Measurements from ENCODE around the gene PPP1R1B.
"Not testable (repeated sequence)": the region's sequence is repeated elsewhere in the genome, so short reads cannot be mapped to it uniquely, and the experiment has no call there.

The PPP1R1B gene

GRCh38 chr17:39626171-39627046 is at the start of gene PPP1R1B:
Gene PPP1R1B, plus strand, starts transcription at chr17:39626952. Its CDS starts 441 bp downstream, at chr17:39627393.
- DNase-seq (ENCODE audit: low spot score) = no peak

GRCh38 chr17:39578272-39578671 is 48.5 kb upstream of the PPP1R1B start:
- no peak for DNase-seq (ENCODE audit: low spot score)

DNA sequence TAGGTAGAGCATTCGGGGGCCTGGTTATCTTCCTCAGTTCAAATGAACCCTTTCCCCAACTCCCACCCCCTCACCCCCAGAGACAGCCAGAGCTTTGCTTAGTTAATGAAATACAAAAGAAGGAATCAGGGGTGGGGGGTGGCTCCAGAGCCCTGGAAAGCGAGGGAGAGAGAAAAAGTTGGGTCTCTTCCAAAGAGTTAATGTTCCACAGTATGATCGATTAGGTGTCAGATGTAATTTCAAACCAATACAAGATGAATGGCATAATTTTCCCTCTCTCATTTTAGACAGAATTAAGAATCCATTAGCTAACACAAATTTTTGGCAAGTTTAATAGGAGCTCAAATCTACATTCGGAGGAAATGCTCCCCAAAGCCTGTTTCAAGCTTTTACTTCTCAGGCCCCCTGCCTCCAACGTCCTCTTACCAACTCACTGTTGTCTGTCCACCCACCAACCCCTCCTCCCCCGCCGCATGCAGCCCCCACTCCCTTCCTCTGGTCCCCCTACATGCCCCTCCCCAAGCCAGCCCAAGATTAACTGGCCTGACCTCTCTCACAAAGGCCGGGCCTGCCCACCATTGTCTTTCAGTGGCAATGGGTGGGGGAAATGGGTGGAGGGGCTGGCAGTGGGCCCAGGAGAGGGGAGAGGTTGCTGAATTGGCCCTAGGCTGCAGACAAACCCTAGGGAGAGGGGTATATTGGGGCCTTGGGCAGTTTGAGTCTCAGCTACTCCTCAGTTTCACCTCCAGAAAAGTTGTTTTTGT is 47.3 kb upstream of the PPP1R1B start:
- DNase-seq (ENCODE audit: low spot score) = no peak

DNA sequence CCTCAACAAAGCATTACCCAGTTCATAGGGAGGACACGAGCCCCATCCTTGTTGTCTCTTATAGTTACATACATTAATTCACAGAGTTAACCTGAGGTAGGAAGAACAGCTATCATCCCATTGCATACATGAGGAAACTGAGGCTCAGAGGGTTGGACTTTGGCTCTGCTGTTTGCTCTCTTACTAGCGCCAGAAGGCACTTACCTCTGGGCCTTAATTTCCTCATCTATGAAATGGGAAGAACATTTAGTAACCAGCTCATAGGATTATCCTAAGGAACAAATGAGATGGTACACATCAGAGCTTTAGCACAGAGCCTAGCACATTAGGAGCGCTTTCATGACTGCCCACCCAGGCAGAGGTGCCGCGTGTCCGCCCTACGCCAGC is 46.7 kb upstream of the PPP1R1B start:
- DNase-seq (ENCODE audit: low spot score) = no peak

- DNase-seq (ENCODE audit: low spot score) = no peak
Observed at GRCh38 chr17:39581071-39581758, 45.5 kb upstream of the PPP1R1B start.

- no peak for DNase-seq (ENCODE audit: low spot score)
Observed at GRCh38 chr17:39581759-39582085, 45.0 kb upstream of the PPP1R1B start.

DNA sequence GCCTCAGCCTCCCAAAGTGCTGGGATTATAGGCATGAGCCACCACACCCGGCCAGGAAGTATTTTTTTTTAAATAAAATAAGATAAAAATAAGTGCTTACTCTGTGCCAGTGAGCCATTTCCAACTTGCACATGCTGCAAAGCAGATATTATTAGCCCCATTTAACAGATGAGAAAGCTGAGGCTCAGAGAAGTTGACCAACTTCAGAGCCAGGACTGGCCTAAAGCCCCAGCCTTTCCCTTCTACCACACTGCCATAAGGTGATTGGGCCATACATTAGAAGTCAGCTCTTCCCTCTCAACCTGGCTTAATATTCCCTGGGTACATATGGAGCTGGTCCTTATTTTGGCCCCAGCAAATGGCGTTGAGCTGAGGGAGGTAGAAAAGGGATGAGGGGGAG is 44.1 kb upstream of the PPP1R1B start:
- no peak for DNase-seq (ENCODE audit: low spot score)

GRCh38 chr17:39590180-39590579 is 36.6 kb upstream of the PPP1R1B start:
- DNase-seq (ENCODE audit: low spot score) = not testable (repeated sequence)

GRCh38 chr17:39591958-39592954 is 34.5 kb upstream of the PPP1R1B start:
- peak; percentile 78 for DNase-seq (ENCODE audit: low spot score)

DNA sequence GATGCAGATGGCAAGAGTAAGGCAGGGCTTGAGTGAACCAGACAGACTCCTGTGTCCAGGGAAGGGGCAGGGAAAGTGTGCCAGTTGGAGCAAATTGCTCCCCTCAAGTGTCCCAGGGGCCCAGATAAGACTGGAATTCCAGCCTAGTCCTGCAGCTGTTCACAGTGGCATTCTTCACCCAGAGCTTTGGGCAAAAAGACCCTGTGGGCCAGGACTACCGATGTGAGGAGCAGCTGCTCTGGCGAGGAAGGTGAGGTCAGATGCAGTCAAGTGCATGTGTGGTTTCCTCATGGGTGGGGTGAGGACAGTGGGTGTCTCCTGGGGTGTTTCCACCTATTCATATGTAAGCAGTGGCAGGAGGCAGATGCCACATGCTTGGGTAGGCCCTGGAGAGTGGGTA is 33.4 kb upstream of the PPP1R1B start:
- DNase-seq (ENCODE audit: low spot score) = no peak

- DNase-seq (ENCODE audit: low spot score) = no peak
Observed at GRCh38 chr17:39595294-39595693, 31.5 kb upstream of the PPP1R1B start.

GRCh38 chr17:39595928-39596510 is 30.7 kb upstream of the PPP1R1B start:
- peak; percentile 11 for DNase-seq (ENCODE audit: low spot score)

GRCh38 chr17:39596543-39597267 is 30.0 kb upstream of the PPP1R1B start:
- DNase-seq (ENCODE audit: low spot score) = peak; percentile 16

- peak; percentile 69 for DNase-seq (ENCODE audit: low spot score)
Observed at GRCh38 chr17:39597372-39598046, 29.2 kb upstream of the PPP1R1B start.

GRCh38 chr17:39598047-39598481 is 28.7 kb upstream of the PPP1R1B start:
- peak; percentile 58 for DNase-seq (ENCODE audit: low spot score)

- DNase-seq (ENCODE audit: low spot score) = peak; percentile 26
Observed at GRCh38 chr17:39598630-39599003, 28.1 kb upstream of the PPP1R1B start.

DNA sequence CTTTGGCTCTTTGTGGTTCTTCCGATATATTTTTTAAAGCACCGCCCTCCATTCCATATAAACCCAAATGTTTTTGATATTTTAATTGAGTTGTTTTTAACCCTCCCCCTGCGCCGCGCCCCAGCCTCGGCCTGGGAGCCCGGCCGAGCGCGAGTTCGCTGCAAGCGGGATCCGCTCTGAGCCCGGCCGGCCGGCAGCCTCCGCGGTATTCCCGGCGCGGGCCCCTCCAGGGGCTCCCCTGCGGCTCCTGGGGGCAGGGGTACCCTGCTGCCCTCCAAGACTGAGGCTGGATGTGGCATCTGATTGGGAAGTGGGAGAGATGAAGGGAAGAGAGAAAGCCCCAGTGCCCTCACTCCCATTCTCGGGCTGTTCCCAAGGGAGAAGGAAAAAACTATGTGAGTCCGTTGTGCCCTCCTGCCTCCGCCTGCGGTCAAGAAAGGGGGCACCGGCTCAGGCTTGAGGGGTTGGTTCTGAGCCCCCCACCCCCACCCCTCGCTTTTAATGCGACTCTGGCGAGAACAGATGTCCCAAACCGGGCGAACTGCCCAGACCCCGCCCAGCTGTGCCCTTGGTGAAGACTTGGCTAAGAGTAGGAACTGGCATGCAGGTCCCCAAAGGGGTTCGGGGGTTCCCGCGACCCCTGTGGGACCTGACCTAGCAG is 27.6 kb upstream of the PPP1R1B start:
- no peak for DNase-seq (ENCODE audit: low spot score)

GRCh38 chr17:39599665-39600231 is 27.0 kb upstream of the PPP1R1B start:
- no peak for DNase-seq (ENCODE audit: low spot score)
